Activated naive CD4-positive, alpha-beta T cell treated with anti-CD3 and anti-CD28 coated beads, Interleukin-2, amount 50 U/mL, for 72 hours (primary cell): Measurements from ENCODE around the gene PRICKLE2. TPM values are rescaled to one million over a fixed set of nuclear protein-coding genes. Genes with fewer than 3 reads are reported as not detected.
A peak's percentile ranks its signal among the peaks of the same experiment; 100 is the strongest.

Experiments
- ATAC-seq, 2 donors: fragments of 150-1000 bp; cut with Tn5 transposase; 2 replicates each; pipeline ENCODE4 v1.10.0; 2021; ENCODE audit warnings: mild to moderate bottlenecking in 2 of 2, moderate library complexity in 2 of 2
- DNase-seq, 2 donors: peaks; one replicate each; pipeline ENCODE4 v3.0.0; 2021 to 2022; ENCODE audit warnings: low spot score in 2 of 2
- H3K27ac Mint-ChIP-seq, 2 donors: one replicate each; pipeline ENCODE4 v1.8.0; 2022; ENCODE audit warnings: mild to moderate bottlenecking in 2 of 2, mixed read lengths in 2 of 2
- H3K36me3 Mint-ChIP-seq, 2 donors: one replicate each; pipeline ENCODE4 v1.8.0; 2022; ENCODE audit warnings: mixed read lengths in 2 of 2
- H3K9me3 Mint-ChIP-seq, 2 donors: one replicate each; pipeline ENCODE4 v1.8.0; 2022; ENCODE audit warnings: mixed read lengths in 2 of 2
- total RNA-seq, 2 donors: library from RNA; stranded (reverse); gene quantifications; one replicate each; pipeline ENCODE4 v1.2.3, GENCODE V29; 2022

Gene PRICKLE2
- total RNA-seq, 2 donors from 2014 or later = not detected

GRCh38 chr3:64257100-64257755, 32.0 kb upstream of the PRICKLE2 start:
- DNase-seq (no peak), ATAC-seq (no peak)
- Mint-ChIP-seq H3K9me3 (peaks cover 0 to 4% of the 10 kb centered on the region in 2 donors), H3K27ac (no peak overlapping the region), H3K36me3 (no peaks in the 10 kb centered on the region)

GRCh38 chr3:64255741-64256340, 30.6 kb upstream of the PRICKLE2 start:
- H3K27ac Mint-ChIP-seq = no peak overlapping the region
- H3K36me3 Mint-ChIP-seq = no peaks in the 10 kb centered on the region
- peaks cover 0 to 3% of the 10 kb centered on the region in 2 donors for H3K9me3 Mint-ChIP-seq
- DNase-seq (no peak), ATAC-seq (no peak)

- Mint-ChIP-seq H3K36me3 (no peaks in the 10 kb centered on the region), H3K9me3 (peaks cover 0 to 3% of the 10 kb centered on the region in 2 donors), H3K27ac (no peak overlapping the region)
- no peak for ATAC-seq
- DNase-seq = no peak
Observed at GRCh38 chr3:64254443-64254842, 29.2 kb upstream of the PRICKLE2 start.

GRCh38 chr3:64253689-64254088, 28.4 kb upstream of the PRICKLE2 start:
- Mint-ChIP-seq H3K9me3 (peaks cover 3 to 5% of the 10 kb centered on the region in 2 donors), H3K36me3 (no peaks in the 10 kb centered on the region), H3K27ac (no peak overlapping the region)
- no peak for DNase-seq
- no peak for ATAC-seq

GRCh38 chr3:64251019-64251418, 25.8 kb upstream of the PRICKLE2 start:
- Mint-ChIP-seq H3K36me3 (no peaks in the 10 kb centered on the region), H3K27ac (no peak overlapping the region), H3K9me3 (peaks cover 0 to 5% of the 10 kb centered on the region in 2 donors)
- ATAC-seq = no peak
- no peak for DNase-seq

- no peak for ATAC-seq
- DNase-seq = no peak
- Mint-ChIP-seq H3K9me3 (peaks cover 0 to 5% of the 10 kb centered on the region in 2 donors), H3K36me3 (no peaks in the 10 kb centered on the region), H3K27ac (no peak overlapping the region)
Observed at GRCh38 chr3:64247991-64248646, 22.9 kb upstream of the PRICKLE2 start.

- Mint-ChIP-seq H3K36me3 (no peaks in the 10 kb centered on the region), H3K9me3 (peaks cover 0 to 5% of the 10 kb centered on the region in 2 donors), H3K27ac (no peak overlapping the region)
- ATAC-seq (no peak), DNase-seq (no peak)
Observed at GRCh38 chr3:64244011-64244942, 19.0 kb upstream of the PRICKLE2 start.

GRCh38 chr3:64242435-64242834, 17.2 kb upstream of the PRICKLE2 start:
- H3K36me3 Mint-ChIP-seq = no peaks in the 10 kb centered on the region
- no peak overlapping the region for H3K27ac Mint-ChIP-seq
- ATAC-seq (no peak), DNase-seq (no peak)
- no peaks in the 10 kb centered on the region for H3K9me3 Mint-ChIP-seq

- Mint-ChIP-seq H3K27ac (peak overlapping the region in 1 of 2 donors; percentile 47), H3K9me3 (peaks cover 5 to 7% of the 10 kb centered on the region in 2 donors), H3K36me3 (no peaks in the 10 kb centered on the region)
- no peak for DNase-seq
- no peak for ATAC-seq
Observed at GRCh38 chr3:64240959-64241358, 15.7 kb upstream of the PRICKLE2 start.

- Mint-ChIP-seq H3K36me3 (no peaks in the 10 kb centered on the region), H3K9me3 (peaks cover 7 to 9% of the 10 kb centered on the region in 2 donors), H3K27ac (no peak overlapping the region)
- DNase-seq (no peak), ATAC-seq (no peak)
Observed at GRCh38 chr3:64240396-64240795, 15.1 kb upstream of the PRICKLE2 start.

GRCh38 chr3:64239841-64240240, 14.6 kb upstream of the PRICKLE2 start:
- H3K27ac Mint-ChIP-seq = no peak overlapping the region
- no peaks in the 10 kb centered on the region for H3K36me3 Mint-ChIP-seq
- DNase-seq (no peak), ATAC-seq (no peak)
- H3K9me3 Mint-ChIP-seq = peaks cover 7 to 14% of the 10 kb centered on the region in 2 donors

GRCh38 chr3:64238971-64239667, 13.9 kb upstream of the PRICKLE2 start:
- H3K36me3 Mint-ChIP-seq = no peaks in the 10 kb centered on the region
- H3K9me3 Mint-ChIP-seq = peaks cover 7 to 16% of the 10 kb centered on the region in 2 donors
- H3K27ac Mint-ChIP-seq = no peak overlapping the region
- DNase-seq (no peak), ATAC-seq (no peak)

GRCh38 chr3:64237083-64237482, 11.8 kb upstream of the PRICKLE2 start:
- no peak for DNase-seq
- no peak for ATAC-seq
- H3K27ac Mint-ChIP-seq = no peak overlapping the region
- no peaks in the 10 kb centered on the region for H3K36me3 Mint-ChIP-seq
- peaks cover 7 to 21% of the 10 kb centered on the region in 2 donors for H3K9me3 Mint-ChIP-seq

GRCh38 chr3:64235605-64236004, 10.3 kb upstream of the PRICKLE2 start:
- Mint-ChIP-seq H3K36me3 (no peaks in the 10 kb centered on the region), H3K9me3 (peaks cover 7 to 21% of the 10 kb centered on the region in 2 donors), H3K27ac (no peak overlapping the region)
- DNase-seq (no peak), ATAC-seq (no peak)

- Mint-ChIP-seq H3K9me3 (peaks cover 7 to 21% of the 10 kb centered on the region in 2 donors), H3K36me3 (no peaks in the 10 kb centered on the region), H3K27ac (no peak overlapping the region)
- ATAC-seq = no peak
- DNase-seq = no peak
Observed at GRCh38 chr3:64234571-64234970, 9.3 kb upstream of the PRICKLE2 start.

GRCh38 chr3:64232821-64233220, 7.6 kb upstream of the PRICKLE2 start:
- H3K9me3 Mint-ChIP-seq = peaks cover 7 to 21% of the 10 kb centered on the region in 2 donors
- no peak overlapping the region for H3K27ac Mint-ChIP-seq
- DNase-seq (no peak), ATAC-seq (no peak)
- H3K36me3 Mint-ChIP-seq = no peaks in the 10 kb centered on the region
